H1 (cell line): ENCODE results near the gene ZNF575. TPM values are rescaled to one million over a fixed set of nuclear protein-coding genes. Genes with fewer than 3 reads are reported as not detected.

ENCODE experiments used
- CTCF ChIA-PET: fragments of 300-600 bp; sonication (Branson Sonifier 250); formaldehyde crosslinking; loops from one replicate; lab custom pipeline; 2021; ENCODE audit not compliant: partially characterized antibody; lab: Charles Lee
- POLR2A ChIA-PET: fragments of 300-600 bp; sonication (Branson Sonifier 250); formaldehyde crosslinking; loops from one replicate; lab custom pipeline; 2021; ENCODE audit warnings: inconsistent platforms; ENCODE audit not compliant: partially characterized antibody; lab: Charles Lee
- DNase-seq, 2 experiments: peaks; one replicate each; pipeline versions ENCODE4 v3.0.0 to v3.0.0-alpha.2; 2010 to 2022; ENCODE audit warnings: low spot score in 2 of 2, low read depth in 1 of 2, mixed read lengths in 1 of 2
- FAIRE-seq: peaks from 2 replicates; lab custom pipeline; 2011; peaks lifted over from hg19 to GRCh38; lab: Jason Lieb, UNC
- H2AFZ ChIP-seq: 2 replicates; pipeline ENCODE4 v1.8.1; 2012; ENCODE audit warnings: low read length, inconsistent platforms
- H2AK5ac ChIP-seq: 2 replicates; pipeline ENCODE4 v1.6.1; 2013; ENCODE audit warnings: low read depth, low read length
- H2BK120ac ChIP-seq: replicated peaks from 2 replicates; pipeline ENCODE3; 2013; ENCODE audit warnings: low read depth, low read length, inconsistent platforms
- H2BK12ac ChIP-seq: 2 replicates; pipeline ENCODE4 v1.6.1; 2013; ENCODE audit warnings: low read depth, low read length
- H2BK15ac ChIP-seq: 2 replicates; pipeline ENCODE4 v1.6.1; 2013; ENCODE audit warnings: low read length
- H2BK20ac ChIP-seq: 2 replicates; pipeline ENCODE4 v1.6.1; 2013; ENCODE audit warnings: low read length
- H2BK5ac ChIP-seq: 2 replicates; pipeline ENCODE4 v1.6.1; 2013; ENCODE audit warnings: low read depth, low read length
- H3K14ac ChIP-seq: 2 replicates; pipeline ENCODE4 v1.6.1; 2013; ENCODE audit warnings: inconsistent platforms; ENCODE audit not compliant: insufficient read length
- H3K18ac ChIP-seq: 2 replicates; pipeline ENCODE4 v1.6.1; 2013; ENCODE audit warnings: low read length; ENCODE audit errors: extremely low read depth
- H3K23ac ChIP-seq: 2 replicates; pipeline ENCODE4 v1.6.1; 2013; ENCODE audit warnings: inconsistent platforms; ENCODE audit not compliant: insufficient read length
- H3K23me2 ChIP-seq: 2 replicates; pipeline ENCODE4 v1.6.1; 2013; ENCODE audit warnings: low read depth, low read length
- H3K27ac ChIP-seq: 2 replicates; pipeline ENCODE4 v1.6.1; 2011; ENCODE audit warnings: low read depth, low read length, inconsistent platforms
- H3K27me3 ChIP-seq, 4 experiments: replicated peaks in 1 of 4; 1 replicate in 1 of 4; 2 replicates in 3 of 4; pipeline versions ENCODE4 v1.6.1 to v1.8.1; 2011 to 2013; ENCODE audit warnings: low read length in 3 of 4, mild to moderate bottlenecking in 3 of 4, inconsistent platforms in 2 of 4, mixed read lengths in 2 of 4, moderate library complexity in 1 of 4; ENCODE audit not compliant: control insufficient read depth in 3 of 4, insufficient read depth in 3 of 4; ENCODE audit errors: extremely low read depth in 1 of 4
- H3K36me3 ChIP-seq, 4 experiments: 2 replicates each; pipeline versions ENCODE4 v1.6.1 to v1.8.1; 2011 to 2013; ENCODE audit warnings: mild to moderate bottlenecking in 4 of 4, low read length in 3 of 4, moderate library complexity in 2 of 4, control low read depth in 1 of 4, inconsistent platforms in 1 of 4; ENCODE audit not compliant: insufficient read depth in 4 of 4, control insufficient read depth in 2 of 4
- H3K4ac ChIP-seq: replicated peaks from 2 replicates; pipeline ENCODE3; 2013; ENCODE audit warnings: low read length, low read depth, mixed read lengths, inconsistent platforms; ENCODE audit not compliant: insufficient read length
- H3K4me1 ChIP-seq, 4 experiments: replicated peaks in 1 of 4; 1 replicate in 1 of 4; 2 replicates in 3 of 4; pipeline versions ENCODE4 v1.6.1 to v1.8.1; 2011 to 2013; ENCODE audit warnings: low read length in 3 of 4, inconsistent platforms in 2 of 4, mixed read lengths in 1 of 4; ENCODE audit not compliant: insufficient read depth in 4 of 4, control insufficient read depth in 3 of 4
- H3K4me2 ChIP-seq, 2 experiments: 2 replicates each; pipeline versions ENCODE4 v1.6.1 to v1.8.1; 2011 to 2013; ENCODE audit warnings: low read depth in 2 of 2, low read length in 2 of 2, control low read depth in 1 of 2, inconsistent platforms in 1 of 2, mild to moderate bottlenecking in 1 of 2; ENCODE audit not compliant: insufficient read depth in 1 of 2
- H3K4me3 ChIP-seq, 4 experiments: fragments of 200-600, 300-600 bp in 1 of 4; sonication (generic), shearing (Covaris generic), sonication (Bioruptor Twin) in 1 of 4; 2 replicates each; pipeline versions ENCODE4 v1.5.1 to v1.8.1; 2011 to 2016; ENCODE audit warnings: low read length in 4 of 4, low read depth in 3 of 4, control low read depth in 2 of 4, inconsistent platforms in 2 of 4, mild to moderate bottlenecking in 2 of 4, mixed read lengths in 1 of 4, moderate library complexity in 1 of 4; ENCODE audit not compliant: insufficient read depth in 2 of 4; ENCODE audit errors: extremely low read depth in 1 of 4
- H3K56ac ChIP-seq: replicated peaks from 2 replicates; pipeline ENCODE3; 2013; ENCODE audit warnings: low read depth, mild to moderate bottlenecking, mixed read lengths, low read length, inconsistent platforms; ENCODE audit not compliant: insufficient read length
- H3K79me1 ChIP-seq: 2 replicates; pipeline ENCODE4 v1.6.1; 2013; ENCODE audit warnings: low read depth, low read length, control low read depth
- H3K79me2 ChIP-seq, 2 experiments: 2 replicates each; pipeline versions ENCODE4 v1.6.1 to v1.8.1; 2012 to 2013; ENCODE audit warnings: low read length in 2 of 2, mild to moderate bottlenecking in 2 of 2, inconsistent platforms in 1 of 2; ENCODE audit not compliant: insufficient read depth in 2 of 2, control insufficient read depth in 1 of 2
- H3K9ac ChIP-seq, 4 experiments: replicated peaks in 1 of 4; 1 replicate in 1 of 4; 2 replicates in 3 of 4; pipeline versions ENCODE4 v1.6.1 to v1.8.1; 2011 to 2013; ENCODE audit warnings: low read depth in 3 of 4, low read length in 3 of 4, control low read depth in 2 of 4, mild to moderate bottlenecking in 2 of 4, moderate library complexity in 2 of 4, inconsistent platforms in 1 of 4; ENCODE audit errors: extremely low read depth in 1 of 4
- H3K9me3 ChIP-seq, 2 experiments: 2 replicates each; pipeline versions ENCODE4 v1.6.1 to v1.8.1; 2012 to 2013; ENCODE audit warnings: mild to moderate bottlenecking in 2 of 2, moderate library complexity in 2 of 2, control low read depth in 1 of 2, inconsistent platforms in 1 of 2, low read depth in 1 of 2, low read length in 1 of 2, mixed read lengths in 1 of 2; ENCODE audit not compliant: insufficient read depth in 2 of 2
- H4K20me1 ChIP-seq, 2 experiments: replicated peaks in 1 of 2; 2 replicates each; pipeline versions ENCODE3 to v1.8.1; 2011 to 2013; ENCODE audit warnings: inconsistent platforms in 2 of 2, low read length in 2 of 2, mild to moderate bottlenecking in 1 of 2; ENCODE audit not compliant: insufficient read depth in 2 of 2, control insufficient read depth in 1 of 2
- H4K5ac ChIP-seq: 2 replicates; pipeline ENCODE4 v1.6.1; 2013; ENCODE audit warnings: low read length, low read depth, mixed read lengths, inconsistent platforms; ENCODE audit not compliant: insufficient read length
- H4K8ac ChIP-seq: 2 replicates; pipeline ENCODE4 v1.8.0; 2013; ENCODE audit warnings: mild to moderate bottlenecking, moderate library complexity, low read length, inconsistent platforms; ENCODE audit not compliant: insufficient read depth; ENCODE audit errors: extremely low read depth
- H4K91ac ChIP-seq: replicated peaks from 2 replicates; pipeline ENCODE3; 2013; ENCODE audit warnings: low read length, mixed read lengths, inconsistent platforms; ENCODE audit not compliant: insufficient read length
- BCL11A ChIP-seq, 2 experiments: IDR thresholded peaks; one replicate each; pipeline ENCODE4 v1.6.1; 2011; ENCODE audit warnings: low read depth in 2 of 2, low read length in 2 of 2, mild to moderate bottlenecking in 2 of 2
- CBX5 ChIP-seq: fragments of 300-800, 300-1000 bp; sonication (generic); IDR thresholded peaks from 2 replicates; pipeline ENCODE4 v1.7.1; 2016; ENCODE audit warnings: antibody characterized with exemption, low read length, low read depth
- CBX8 ChIP-seq: fragments of 300-800, 300-1000 bp; sonication (generic); IDR thresholded peaks from 2 replicates; pipeline ENCODE4 v1.7.1; 2016; ENCODE audit warnings: low read depth, low read length, borderline replicate concordance
- CHD2 ChIP-seq: IDR thresholded peaks from 2 replicates; pipeline ENCODE4 v1.6.1; 2012; ENCODE audit warnings: low read length, improper control_type of control experiment
- CREB1 ChIP-seq: IDR thresholded peaks from 2 replicates; pipeline ENCODE4 v1.6.1; 2012; ENCODE audit warnings: inconsistent platforms
- EZH2 ChIP-seq: fragments of 200-600 bp; sonication (generic); IDR thresholded peaks from 2 replicates; pipeline ENCODE4 v1.7.1; 2012; ENCODE audit warnings: low read depth, mild to moderate bottlenecking, moderate library complexity, low read length, inconsistent platforms; ENCODE audit not compliant: severe bottlenecking
- GTF2F1 ChIP-seq: IDR thresholded peaks from 2 replicates; pipeline ENCODE4 v1.6.1; 2012; ENCODE audit warnings: low read depth, low read length, improper control_type of control experiment, borderline replicate concordance
- HDAC6 ChIP-seq: IDR thresholded peaks from one replicate; pipeline ENCODE4 v1.7.1; 2012; ENCODE audit warnings: low read depth, mild to moderate bottlenecking, inconsistent platforms, low read length, moderate library complexity
- PHF8 ChIP-seq: fragments of 200-600 bp; sonication (generic); conservative IDR thresholded peaks from 2 replicates; pipeline ENCODE4 v1.7.1; 2012; ENCODE audit warnings: low read depth, mild to moderate bottlenecking, inconsistent platforms, low read length, moderate library complexity
- SP1 ChIP-seq: IDR thresholded peaks from 2 replicates; pipeline ENCODE4 v1.6.1; 2011; ENCODE audit warnings: low read depth, low read length
- WGBS, 2 experiments: shearing (Covaris generic) in 1 of 2; methylation state at CpG; one replicate each; pipeline versions ENCODE4 v1.1.6 to v1.1.7; 2013 to 2015; ENCODE audit warnings: low lambda C conversion rate in 2 of 2, mixed read lengths in 2 of 2, inconsistent platforms in 1 of 2, low coverage in 1 of 2, missing lambda C conversion rate in 1 of 2; ENCODE audit not compliant: insufficient replicate concordance in 2 of 2, insufficient coverage in 1 of 2, insufficient read length in 1 of 2; ENCODE audit errors: extremely low coverage in 1 of 2, missing lambda C conversion rate in 1 of 2; 5-methylcytosine and 5-hydroxymethylcytosine counted together
- polyA plus RNA-seq, 7 experiments: library from polyadenylated mRNA; depleted of rRNA in 3 of 7; stranded (reverse) in 5 of 7; unstranded in 2 of 7; fragments of >200 nt in 5 of 7; fragments of 200-250 nt in 2 of 7; gene quantifications; 1 replicate in 5 of 7; 2 replicates in 1 of 7; 4 replicates in 1 of 7; pipeline versions ENCODE4 v1.2.1 to v1.2.3, GENCODE V29; 2011 to 2013; ENCODE audit warnings: missing spikeins in 2 of 7, mixed read lengths in 2 of 7
- total RNA-seq: library from RNA; stranded (reverse); fragmentation: NEBNext Ultra II Directional; extraction: Animal tissue kit (Norgen Biotek cat#: 25700); gene quantifications from 2 replicates; pipeline ENCODE4 v1.2.1, GENCODE V29; 2021
- TF ChIP-seq, protein P1 (sequence below): IDR thresholded peaks from 2 replicates; pipeline ENCODE4 v1.6.1; 2012; ENCODE audit warnings: low read length, inconsistent platforms

Gene ZNF575
- total and polyA plus RNA-seq, 2 of the 8 experiments (the other 6 are each of a cell fraction or from before 2014, with no cell fraction given) = 0.05 TPM; not detected in 1

GRCh38 chr19:43534305-43534815 is 1.4 kb downstream of the ZNF575 start:
- 21% methylated on average over 17 of the region's 17 CpGs; no CpG with 5 or more reads in 1 of the 2 experiments for WGBS, 2 experiments
- H3K9ac ChIP-seq = no peak overlapping the region

More at GRCh38 chr19:43534305-43534815, 1.4 kb downstream of the ZNF575 start:
- Histone ChIP-seq H2AFZ (no peak overlapping the region), H2AK5ac (no peak overlapping the region), H3K56ac (no peak overlapping the region), H4K91ac (no peak overlapping the region), H3K23ac (no peak overlapping the region), H2BK15ac (no peak overlapping the region), H3K23me2 (peaks cover 15% of the 10 kb centered on the region), H4K5ac (no peak overlapping the region), H3K4me1 (peaks cover 0 to 14% (median 4%) of the 10 kb centered on the region in 4 experiments; a peak in 6 of 7 replicates), H3K4ac (no peak overlapping the region), H3K79me2 (no peaks in the 10 kb centered on the region), H2BK12ac (no peak overlapping the region), H4K20me1 (no peaks in the 10 kb centered on the region), H3K9me3 (peaks cover 0 to 7% of the 10 kb centered on the region in 2 experiments; a peak in 1 of 4 replicates), H3K36me3 (peaks cover 0 to 16% (median 10%) of the 10 kb centered on the region in 4 experiments; a peak in 6 of 8 replicates), H3K4me3 (peak overlapping the region; percentile 63 to 74 (median 68); a peak in 7 of 8 replicates), H3K27me3 (no peaks in the 10 kb centered on the region), H3K4me2 (peak overlapping the region; percentile 79 to 97), H3K14ac (no peak overlapping the region), H3K27ac (no peak overlapping the region), H4K8ac (0 out of 2 replicates have a peak overlapping the region, but pooled peaks have one; percentile 5), H3K18ac (no peak overlapping the region), H2BK120ac (no peak overlapping the region), H2BK20ac (no peak overlapping the region), H2BK5ac (peak overlapping the region; percentile 44; the same call in 1 of the 2 replicates), H3K79me1 (no peaks in the 10 kb centered on the region)
- FAIRE-seq (no peak), DNase-seq (no peak)
- TF ChIP-seq CREB1 (no peak), CBX5 (no peak), BCL11A (IDR thresholded peaks at IDR 0.05; ENCODE audit: low read depth in 2 of 2, low read length in 2 of 2) (no peak), HDAC6 (no peak), PHF8 (no peak), CBX8 (no peak), CHD2 (no peak), EZH2 (no peak), SP1 (no peak), GTF2F1 (no peak)
- TF ChIP-seq, protein P1, sequence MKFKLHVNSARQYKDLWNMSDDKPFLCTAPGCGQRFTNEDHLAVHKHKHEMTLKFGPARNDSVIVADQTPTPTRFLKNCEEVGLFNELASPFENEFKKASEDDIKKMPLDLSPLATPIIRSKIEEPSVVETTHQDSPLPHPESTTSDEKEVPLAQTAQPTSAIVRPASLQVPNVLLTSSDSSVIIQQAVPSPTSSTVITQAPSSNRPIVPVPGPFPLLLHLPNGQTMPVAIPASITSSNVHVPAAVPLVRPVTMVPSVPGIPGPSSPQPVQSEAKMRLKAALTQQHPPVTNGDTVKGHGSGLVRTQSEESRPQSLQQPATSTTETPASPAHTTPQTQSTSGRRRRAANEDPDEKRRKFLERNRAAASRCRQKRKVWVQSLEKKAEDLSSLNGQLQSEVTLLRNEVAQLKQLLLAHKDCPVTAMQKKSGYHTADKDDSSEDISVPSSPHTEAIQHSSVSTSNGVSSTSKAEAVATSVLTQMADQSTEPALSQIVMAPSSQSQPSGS = no peak
- POLR2A ChIA-PET = interaction anchor here (1.1 to 3.4 kb wide), 8 partner anchors 19 to 100 kb away, joined by 3 to 13 read pairs (median 4); partner anchors contain the start of genes IRGQ, XRCC1 and ZNF576
- CTCF ChIA-PET = interaction anchor here (0.7 to 6.9 kb wide), 8 partner anchors 11 to 174 kb away, joined by 3 to 122 read pairs (median 12); partner anchors contain the start of genes IRGQ and ZNF576
